ENCODE results near the gene TSLP. TPM values are rescaled to one million over a fixed set of nuclear protein-coding genes. Genes with fewer than 3 reads are reported as not detected.

TSLP gene
- polyA plus RNA-seq, 1 experiment, result 0.05 TPM

DNA sequence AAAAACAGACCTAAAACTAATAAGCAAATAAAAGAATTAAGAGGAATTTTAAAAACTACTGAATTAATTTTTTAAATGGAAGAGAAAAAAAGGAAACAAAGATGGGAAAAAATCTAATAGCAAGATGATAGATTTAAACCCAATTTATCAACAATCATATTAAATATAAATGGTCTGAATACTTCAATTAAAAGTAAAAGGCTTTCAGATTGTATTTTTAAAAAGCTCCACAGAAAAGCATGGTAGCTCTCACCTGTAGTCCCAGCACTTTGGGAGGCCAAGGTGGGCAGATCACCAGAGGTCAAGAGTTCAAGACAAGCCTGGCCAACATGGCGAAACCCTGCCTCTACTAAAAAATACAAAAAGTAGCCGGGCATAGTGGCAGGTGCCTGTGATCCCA, 11.3 kb upstream of the TSLP start:
- Histone ChIP-seq H3K27me3 (ENCODE audit: control insufficient read depth, insufficient read depth, low read length) (no peaks in the 10 kb centered on the region), H3K4me3 (ENCODE audit: low read depth, low read length) (no peak overlapping the region), H3K36me3 (ENCODE audit: control insufficient read depth, insufficient read depth, low read length) (no peaks in the 10 kb centered on the region)
- CTCF ChIA-PET, result no interaction called here
- POLR2A ChIA-PET, result no interaction called here
- TF ChIP-seq CTCF (IDR thresholded peaks at IDR 0.05; ENCODE audit: insufficient read depth, low read depth, low read length), result no peak
- no peak for DNase-seq (ENCODE audit: low read depth)

DNA sequence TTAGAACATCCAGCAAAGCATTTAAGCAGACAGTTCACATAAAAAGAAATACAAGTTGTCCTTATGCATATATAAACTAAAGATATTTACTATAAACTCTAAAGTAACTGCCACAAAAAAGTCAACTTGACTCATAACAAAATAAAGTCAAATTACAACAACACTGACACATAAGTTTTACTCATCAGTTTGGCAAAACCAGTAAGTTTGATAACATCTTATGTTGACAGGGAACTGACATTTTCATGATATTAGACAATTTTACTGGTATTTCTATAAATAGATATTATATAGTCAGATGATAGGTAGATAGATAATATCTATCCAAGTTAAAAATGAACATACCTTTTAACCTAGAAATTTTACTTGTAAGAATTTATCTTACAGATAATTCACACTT, 9.9 kb upstream of the TSLP start:
- POLR2A ChIA-PET, result no interaction called here
- CTCF ChIA-PET, result interaction anchor here (0.6 kb wide), 1 partner anchor 306 kb away, joined by 3 read pairs; no protein-coding TSS in a partner anchor
- no peak for DNase-seq (ENCODE audit: low read depth)

DNA sequence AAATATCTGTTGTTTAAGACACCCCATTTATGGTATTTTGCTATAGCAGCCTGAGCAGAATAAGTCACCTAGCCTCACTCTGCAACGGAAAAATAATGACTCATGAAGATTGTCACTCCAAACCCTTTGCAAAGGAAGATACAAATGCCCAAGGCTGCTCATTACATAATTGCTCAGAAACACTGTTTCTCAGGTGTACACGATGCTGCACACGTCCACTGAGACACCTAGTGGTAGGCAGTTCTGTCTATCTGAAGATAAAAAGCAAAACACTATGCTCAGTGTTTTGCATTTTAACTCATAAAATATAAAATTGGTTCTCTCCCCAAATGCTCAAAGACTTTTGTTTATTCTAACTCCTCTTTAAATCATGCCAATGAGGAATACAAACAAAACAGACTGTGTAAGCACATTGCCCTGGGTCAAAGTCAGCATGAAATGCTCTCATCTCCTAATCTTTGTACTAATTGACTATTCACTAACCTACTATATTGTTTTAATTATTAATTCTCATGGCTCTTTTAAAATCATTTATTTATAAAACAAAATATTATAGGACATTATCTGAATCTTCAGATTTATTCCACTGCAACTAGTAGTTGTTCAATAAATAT, 7.7 kb upstream of the TSLP start:
- POLR2A ChIA-PET, result no interaction called here
- no peaks in the 10 kb centered on the region for H3K36me3 ChIP-seq (ENCODE audit: control insufficient read depth, insufficient read depth, low read length)
- H3K4me3 ChIP-seq (ENCODE audit: low read depth, low read length), result no peak overlapping the region
- H3K27me3 ChIP-seq (ENCODE audit: control insufficient read depth, insufficient read depth, low read length), result no peaks in the 10 kb centered on the region; the same call in 1 of the 2 replicates
- no peak for DNase-seq (ENCODE audit: low read depth)
- TF ChIP-seq CTCF (IDR thresholded peaks at IDR 0.05; ENCODE audit: insufficient read depth, low read depth, low read length), result peak; percentile 48
- CTCF ChIA-PET, result no interaction called here

More for the DNA sequence above, 9.9 kb upstream of the TSLP start:
- no peaks in the 10 kb centered on the region for H3K27me3 ChIP-seq (ENCODE audit: control insufficient read depth, insufficient read depth, low read length)
- no peaks in the 10 kb centered on the region for H3K36me3 ChIP-seq (ENCODE audit: control insufficient read depth, insufficient read depth, low read length)
- no peak for TF ChIP-seq CTCF (IDR thresholded peaks at IDR 0.05; ENCODE audit: insufficient read depth, low read depth, low read length)
- H3K4me3 ChIP-seq (ENCODE audit: low read depth, low read length), result no peak overlapping the region

- no peak for TF ChIP-seq CTCF (IDR thresholded peaks at IDR 0.05; ENCODE audit: insufficient read depth, low read depth, low read length)
- DNase-seq (ENCODE audit: low read depth), result no peak
- CTCF ChIA-PET, result no interaction called here
- POLR2A ChIA-PET, result no interaction called here
- Histone ChIP-seq H3K36me3 (ENCODE audit: control insufficient read depth, insufficient read depth, low read length) (no peaks in the 10 kb centered on the region), H3K27me3 (ENCODE audit: control insufficient read depth, insufficient read depth, low read length) (peaks cover 10% of the 10 kb centered on the region), H3K4me3 (ENCODE audit: low read depth, low read length) (no peak overlapping the region)
Measured at GRCh38 chr5:111066261-111066938, 5.1 kb upstream of the TSLP start.

DNA sequence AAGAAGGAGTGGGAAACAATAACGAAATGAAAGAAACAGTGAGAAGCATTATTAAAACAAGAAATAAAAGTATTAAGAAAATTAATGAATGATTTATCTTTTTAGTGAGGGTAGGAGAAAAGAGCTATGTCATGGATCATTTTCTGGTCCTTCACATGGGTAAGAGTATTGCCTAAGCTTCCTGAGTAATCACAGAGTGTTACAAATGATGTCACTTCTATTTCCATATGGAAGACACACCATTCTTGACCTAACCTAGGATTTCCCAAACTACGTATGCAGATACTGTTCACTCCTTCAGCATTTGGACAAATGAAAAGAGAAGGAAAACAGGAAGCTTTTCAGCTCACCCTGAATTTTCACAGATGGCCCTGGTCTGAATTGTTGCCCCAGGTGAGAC, 3.3 kb upstream of the TSLP start:
- H3K27me3 ChIP-seq (ENCODE audit: control insufficient read depth, insufficient read depth, low read length), result peaks cover 20% of the 10 kb centered on the region
- POLR2A ChIA-PET, result no interaction called here

More for the DNA sequence above, 3.3 kb upstream of the TSLP start:
- H3K36me3 ChIP-seq (ENCODE audit: control insufficient read depth, insufficient read depth, low read length), result no peaks in the 10 kb centered on the region
- H3K4me3 ChIP-seq (ENCODE audit: low read depth, low read length), result no peak overlapping the region
- no peak for DNase-seq (ENCODE audit: low read depth)
- TF ChIP-seq CTCF (IDR thresholded peaks at IDR 0.05; ENCODE audit: insufficient read depth, low read depth, low read length), result no peak
- CTCF ChIA-PET, result no interaction called here
